Caco-2 (cell line): ENCODE data around the gene ECE1. TPM values are rescaled to one million over a fixed set of nuclear protein-coding genes. Genes with fewer than 3 reads are reported as not detected.

ENCODE experiments used
- BruUV-seq: library from RNA; stranded (reverse); fragments of 400-500 nt; replicated peaks from 2 replicates; lab custom pipeline; 2021; lab: Mats Ljungman, UMichigan
- CTCF ChIA-PET: fragments of 300-600 bp; sonication (Branson Sonifier 250); formaldehyde crosslinking; loops from one replicate; lab custom pipeline; 2022; ENCODE audit warnings: antibody characterized with exemption; lab: Charles Lee
- POLR2A ChIA-PET: fragments of 300-600 bp; sonication (Branson Sonifier 250); formaldehyde crosslinking; loops from one replicate; lab custom pipeline; 2022; ENCODE audit warnings: antibody characterized with exemption; lab: Charles Lee
- DNase-seq, 2 experiments: peaks; one replicate each; pipeline versions ENCODE4 v3.0.0 to v3.0.0-alpha.2; 2020 to 2022
- H3K27me3 ChIP-seq: replicated peaks from 2 replicates; pipeline ENCODE4 v1.6.0; 2011; ENCODE audit warnings: low read length; ENCODE audit not compliant: control insufficient read depth, insufficient read depth
- H3K36me3 ChIP-seq: 2 replicates; pipeline ENCODE4 v1.5.1; 2011; ENCODE audit warnings: low read length; ENCODE audit not compliant: control insufficient read depth, insufficient read depth
- H3K4me1 ChIP-seq: fragments of 250-450 bp; sonication (Bioruptor Pico); 2 replicates; pipeline ENCODE4 v1.5.1; 2020; ENCODE audit warnings: mild to moderate bottlenecking
- H3K4me3 ChIP-seq: 2 replicates; pipeline ENCODE4 v1.5.1; 2011; ENCODE audit warnings: low read depth, mild to moderate bottlenecking, control low read depth, low read length
- H3K9me3 ChIP-seq: fragments of 250-450 bp; sonication (Bioruptor Pico); 2 replicates; pipeline ENCODE4 v1.5.1; 2020; ENCODE audit warnings: mild to moderate bottlenecking, moderate library complexity
- H3K27ac Mint-ChIP-seq: one replicate; pipeline ENCODE4 v1.8.0; 2022; ENCODE audit warnings: mixed read lengths; ENCODE audit not compliant: unreplicated experiment
- H3K27me3 Mint-ChIP-seq: one replicate; pipeline ENCODE4 v1.8.0; 2022; ENCODE audit warnings: mixed read lengths; ENCODE audit not compliant: insufficient read depth, unreplicated experiment
- H3K36me3 Mint-ChIP-seq: one replicate; pipeline ENCODE4 v1.8.0; 2022; ENCODE audit warnings: mild to moderate bottlenecking, mixed read lengths; ENCODE audit not compliant: insufficient read depth, unreplicated experiment
- H3K4me1 Mint-ChIP-seq: one replicate; pipeline ENCODE4 v1.8.0; 2022; ENCODE audit warnings: low read depth, mixed read lengths; ENCODE audit not compliant: unreplicated experiment
- H3K4me3 Mint-ChIP-seq: one replicate; pipeline ENCODE4 v1.8.0; 2022; ENCODE audit warnings: mild to moderate bottlenecking, moderate library complexity, mixed read lengths; ENCODE audit not compliant: unreplicated experiment
- H3K9me3 Mint-ChIP-seq: one replicate; pipeline ENCODE4 v1.8.0; 2022; ENCODE audit warnings: mixed read lengths; ENCODE audit not compliant: unreplicated experiment
- CTCF ChIP-seq, 2 experiments: fragments of 200-600 bp in 1 of 2; IDR thresholded peaks; 1 replicate in 1 of 2; 2 replicates in 1 of 2; pipeline versions ENCODE4 v1.5.1 to v1.8.0; 2011 to 2022; ENCODE audit warnings: antibody characterized with exemption in 1 of 2, control low read depth in 1 of 2, inconsistent platforms in 1 of 2, low read depth in 1 of 2, low read length in 1 of 2, mild to moderate bottlenecking in 1 of 2, moderate library complexity in 1 of 2; ENCODE audit not compliant: insufficient read depth in 1 of 2, severe bottlenecking in 1 of 2, unreplicated experiment in 1 of 2
- intact Hi-C: fragments of 100-400 bp; cut with micrococcal nuclease; formaldehyde crosslinking; loops from one replicate; pipeline ENCODE4 v1.10.0; 2022; ENCODE audit not compliant: unreplicated experiment
- total RNA-seq: library from RNA; stranded (reverse); gene quantifications from 2 replicates; pipeline ENCODE4 v1.2.3, GENCODE V29; 2022

Gene ECE1
- total RNA-seq, 1 experiment from 2014 or later, result 50.2 TPM

- H3K36me3 ChIP-seq, result no peaks in the 10 kb centered on the region; the same call in none of the 2 replicates
- POLR2A ChIA-PET, result no interaction called here
Observed at GRCh38 chr1:21244986-21245687, 45.1 kb downstream of the ECE1 start.

GRCh38 chr1:21244154-21244553 lies 46.1 kb downstream of the ECE1 start:
- DNase-seq, result no peak
- POLR2A ChIA-PET, result no interaction called here
- no peaks in the 10 kb centered on the region for H3K27me3 ChIP-seq
- Mint-ChIP-seq H3K27ac (no peak overlapping the region), H3K4me3 (no peak overlapping the region), H3K27me3 (no peaks in the 10 kb centered on the region), H3K36me3 (peaks cover 4% of the 10 kb centered on the region), H3K4me1 (no peaks in the 10 kb centered on the region), H3K9me3 (no peaks in the 10 kb centered on the region)
- BruUV-seq, result no TSS peak
- TF ChIP-seq CTCF (IDR thresholded peaks at IDR 0.05; ENCODE audit: insufficient read depth in 1 of 2, low read depth in 1 of 2, low read length in 1 of 2, severe bottlenecking in 1 of 2, unreplicated experiment in 1 of 2), result no peak
- CTCF ChIA-PET, result no interaction called here
- peaks cover 12% of the 10 kb centered on the region for H3K4me1 ChIP-seq
- H3K4me3 ChIP-seq, result no peak overlapping the region
- intact Hi-C loops, result no loop called here
- H3K9me3 ChIP-seq, result no peaks in the 10 kb centered on the region
- no peaks in the 10 kb centered on the region; the same call in none of the 2 replicates for H3K36me3 ChIP-seq

More at GRCh38 chr1:21244986-21245687, 45.1 kb downstream of the ECE1 start:
- no peaks in the 10 kb centered on the region for H3K9me3 Mint-ChIP-seq
- Histone ChIP-seq H3K4me3 (no peak overlapping the region), H3K4me1 (peaks cover 12% of the 10 kb centered on the region), H3K27me3 (no peaks in the 10 kb centered on the region), H3K9me3 (no peaks in the 10 kb centered on the region)
- H3K4me3 Mint-ChIP-seq, result no peak overlapping the region
- H3K27ac Mint-ChIP-seq, result no peak overlapping the region
- no peaks in the 10 kb centered on the region for H3K4me1 Mint-ChIP-seq
- no peak for DNase-seq
- no TSS peak for BruUV-seq
- H3K27me3 Mint-ChIP-seq, result no peaks in the 10 kb centered on the region
- intact Hi-C loops, result no loop called here
- H3K36me3 Mint-ChIP-seq, result peaks cover 4% of the 10 kb centered on the region
- CTCF ChIA-PET, result interaction anchor here (0.8 kb wide), 1 partner anchor 123 kb away, joined by 3 read pairs; no protein-coding TSS in a partner anchor
- TF ChIP-seq CTCF (IDR thresholded peaks at IDR 0.05; ENCODE audit: insufficient read depth in 1 of 2, low read depth in 1 of 2, low read length in 1 of 2, severe bottlenecking in 1 of 2, unreplicated experiment in 1 of 2), result peak in 1 of 2 experiments; percentile 22

GRCh38 chr1:21242846-21243245 lies 47.4 kb downstream of the ECE1 start:
- Mint-ChIP-seq H3K27ac (no peak overlapping the region), H3K27me3 (no peaks in the 10 kb centered on the region), H3K9me3 (no peaks in the 10 kb centered on the region), H3K36me3 (peaks cover 4% of the 10 kb centered on the region), H3K4me1 (no peaks in the 10 kb centered on the region), H3K4me3 (no peak overlapping the region)
- H3K9me3 ChIP-seq, result no peaks in the 10 kb centered on the region
- no peak overlapping the region for H3K4me3 ChIP-seq
- intact Hi-C loops, result no loop called here
- no peaks in the 10 kb centered on the region; the same call in none of the 2 replicates for H3K36me3 ChIP-seq
- no TSS peak for BruUV-seq
- TF ChIP-seq CTCF (IDR thresholded peaks at IDR 0.05; ENCODE audit: insufficient read depth in 1 of 2, low read depth in 1 of 2, low read length in 1 of 2, severe bottlenecking in 1 of 2, unreplicated experiment in 1 of 2), result no peak
- ChIA-PET POLR2A (no interaction called here), CTCF (interaction anchor here (0.6 to 1.1 kb wide), 2 partner anchors 13 to 126 kb away, joined by 3 read pairs; no protein-coding TSS in a partner anchor)
- H3K27me3 ChIP-seq, result no peaks in the 10 kb centered on the region
- H3K4me1 ChIP-seq, result peaks cover 8% of the 10 kb centered on the region
- no peak for DNase-seq
